Type B pancreatic cell (in vitro differentiated cells): ENCODE data around the gene CWC25. TPM values are rescaled to one million over a fixed set of nuclear protein-coding genes. Genes with fewer than 3 reads are reported as not detected.

Experiments
- DNase-seq: peaks from one replicate; pipeline ENCODE4 v3.0.0; 2021; ENCODE audit warnings: mixed read lengths; ENCODE audit not compliant: unreplicated experiment; ENCODE audit errors: extremely low spot score
- H3K27ac Mint-ChIP-seq: 2 replicates; pipeline ENCODE4 v1.8.0; 2021; ENCODE audit warnings: mild to moderate bottlenecking, mixed read lengths
- H3K27me3 Mint-ChIP-seq: 2 replicates; pipeline ENCODE4 v1.8.0; 2021; ENCODE audit warnings: mixed read lengths
- H3K36me3 Mint-ChIP-seq: 2 replicates; pipeline ENCODE4 v1.8.0; 2021; ENCODE audit warnings: mixed read lengths
- H3K4me1 Mint-ChIP-seq: one replicate; pipeline ENCODE4 v1.8.0; 2021; ENCODE audit warnings: mixed read lengths; ENCODE audit not compliant: unreplicated experiment
- H3K4me3 Mint-ChIP-seq: 2 replicates; pipeline ENCODE4 v1.8.0; 2021; ENCODE audit warnings: mild to moderate bottlenecking, mixed read lengths
- H3K9me3 Mint-ChIP-seq: 2 replicates; pipeline ENCODE4 v1.8.0; 2021; ENCODE audit warnings: mixed read lengths
- CTCF ChIP-seq: fragments of 200-600 bp; sonication (generic); conservative IDR thresholded peaks from 2 replicates; pipeline ENCODE4 v1.5.0; 2021; ENCODE audit warnings: antibody characterized with exemption, mild to moderate bottlenecking
- long read RNA-seq: library from polyadenylated mRNA; unstranded; transcript quantifications from one replicate; pipeline ENCODE4 v2.0.0, GENCODE V29; 2020
- total RNA-seq: library from RNA; stranded (reverse); gene quantifications from 2 replicates; pipeline ENCODE4 v1.2.1, GENCODE V29; 2021; ENCODE audit warnings: low replicate concordance

Gene CWC25
- 17.7 and 19.7 TPM in 2 replicates for total RNA-seq
- long read RNA-seq, transcript CWC25-202 (10 exons, 3,234 nt): major isoform, 18 of 34 reads
- long read RNA-seq, partial matches to known transcripts: 5 of 34 reads
- long read RNA-seq, other reads (novel, unspliced or antisense): 11 of 34 reads

DNA sequence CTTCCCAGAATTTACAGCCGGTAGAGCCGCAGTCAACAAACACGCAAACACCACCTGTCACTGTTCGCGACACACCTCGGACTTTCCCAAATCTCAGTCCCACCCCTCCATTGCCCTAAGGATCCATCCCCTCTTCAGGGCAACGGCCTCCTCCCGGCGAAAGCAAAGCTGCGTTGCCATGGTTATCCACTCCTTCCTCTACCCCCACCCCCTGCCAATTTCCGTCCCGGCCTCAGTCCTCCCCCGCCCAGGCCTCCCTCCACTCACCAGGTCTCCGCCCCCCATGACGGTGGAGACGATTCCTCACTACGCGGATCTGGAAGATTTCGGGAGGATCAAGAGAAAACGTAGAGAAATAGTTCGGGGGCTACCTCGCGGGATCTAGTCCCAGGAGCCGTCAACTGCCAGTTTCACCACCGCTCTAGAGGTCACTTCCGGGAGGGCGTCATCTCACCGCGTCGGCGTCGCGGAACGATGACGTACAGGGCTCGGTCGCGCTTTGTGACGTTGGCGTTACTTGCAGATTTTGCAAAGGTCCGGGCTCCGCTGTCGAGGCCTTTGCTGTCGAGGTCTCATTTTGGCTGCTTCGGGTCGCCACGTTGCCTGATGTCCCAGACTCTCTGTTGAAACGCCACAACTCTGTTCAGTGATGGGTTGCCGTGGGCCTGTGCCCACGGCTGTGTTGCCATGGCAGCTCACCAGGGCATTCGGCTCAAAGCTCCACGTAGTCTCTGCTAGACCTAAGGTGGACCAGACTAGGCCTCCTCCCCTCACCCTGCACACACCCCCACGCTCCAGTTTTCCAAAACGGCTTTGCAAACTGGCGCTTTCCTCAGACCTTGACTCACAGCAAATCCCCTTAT lies at the start of gene CWC25:
TSS of gene CWC25 (minus strand) at position 423 of the 863 bp plus-strand sequence. CDS start at position 285, 138 bp downstream.
- peak within 1 kb of the TSS; percentile 100 for H3K27ac Mint-ChIP-seq
- H3K36me3 Mint-ChIP-seq: peaks cover 5% of the 10 kb centered on the region
- no peak for TF ChIP-seq CTCF
- peaks cover 23% of the 10 kb centered on the region for H3K4me1 Mint-ChIP-seq
- peak within 1 kb of the TSS; percentile 100 for H3K4me3 Mint-ChIP-seq
- peak; percentile 98 for DNase-seq
- no peaks in the 10 kb centered on the region for H3K9me3 Mint-ChIP-seq
- peaks cover 9% of the 10 kb centered on the region for H3K27me3 Mint-ChIP-seq

DNA sequence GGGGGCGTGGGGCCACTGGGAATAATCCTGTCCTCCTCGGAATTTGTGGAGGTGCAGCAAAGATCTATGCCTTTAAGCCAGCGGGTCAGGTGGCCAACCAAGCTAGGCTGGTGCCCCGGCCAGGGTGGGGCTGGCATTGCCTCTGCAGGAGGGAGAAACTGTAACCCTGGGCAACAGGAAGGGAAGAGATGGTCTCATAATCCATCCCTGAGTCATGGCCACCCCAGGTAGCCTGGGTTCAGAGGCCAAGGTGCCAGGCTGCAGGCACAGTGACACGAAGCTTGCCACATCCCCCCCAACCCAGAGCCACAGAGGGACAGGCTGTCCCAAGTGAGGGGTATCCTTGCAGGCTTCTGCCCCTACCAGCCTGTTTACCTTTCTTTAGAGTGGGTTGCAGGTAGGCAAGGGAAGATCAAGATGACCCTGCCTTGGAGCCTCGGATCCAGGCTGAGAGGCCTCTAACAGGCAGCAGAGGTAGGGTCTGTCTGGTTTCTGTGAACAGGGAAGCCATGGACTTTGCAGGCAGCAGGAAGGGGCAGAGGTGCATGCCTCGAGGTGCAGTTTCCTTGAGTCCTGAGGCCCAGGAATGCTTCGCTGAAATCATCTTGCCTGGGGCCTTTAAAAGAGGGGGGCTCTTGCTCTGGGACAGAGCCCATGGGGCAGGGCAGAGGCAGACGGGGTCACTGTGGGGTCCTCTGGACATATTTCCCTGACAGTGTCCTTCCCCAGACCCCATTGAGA lies 48.7 kb upstream of the CWC25 start:
- no peak for TF ChIP-seq CTCF
- no peak for DNase-seq
- Mint-ChIP-seq H3K27ac (peak overlapping the region; percentile 96), H3K36me3 (peaks cover 14% of the 10 kb centered on the region), H3K27me3 (peaks cover 6% of the 10 kb centered on the region), H3K9me3 (no peaks in the 10 kb centered on the region), H3K4me1 (peaks cover 53% of the 10 kb centered on the region), H3K4me3 (peak overlapping the region; percentile 96)

- peaks cover 5% of the 10 kb centered on the region for H3K36me3 Mint-ChIP-seq
- TF ChIP-seq CTCF: no peak
- peak overlapping the region; percentile 96 for H3K4me3 Mint-ChIP-seq
- no peak for DNase-seq
- peak overlapping the region; percentile 96 for H3K27ac Mint-ChIP-seq
- H3K4me1 Mint-ChIP-seq: peaks cover 44% of the 10 kb centered on the region
- H3K9me3 Mint-ChIP-seq: no peaks in the 10 kb centered on the region
- peaks cover 8% of the 10 kb centered on the region for H3K27me3 Mint-ChIP-seq
Observed at GRCh38 chr17:38872671-38873385, 47.7 kb upstream of the CWC25 start.

DNA sequence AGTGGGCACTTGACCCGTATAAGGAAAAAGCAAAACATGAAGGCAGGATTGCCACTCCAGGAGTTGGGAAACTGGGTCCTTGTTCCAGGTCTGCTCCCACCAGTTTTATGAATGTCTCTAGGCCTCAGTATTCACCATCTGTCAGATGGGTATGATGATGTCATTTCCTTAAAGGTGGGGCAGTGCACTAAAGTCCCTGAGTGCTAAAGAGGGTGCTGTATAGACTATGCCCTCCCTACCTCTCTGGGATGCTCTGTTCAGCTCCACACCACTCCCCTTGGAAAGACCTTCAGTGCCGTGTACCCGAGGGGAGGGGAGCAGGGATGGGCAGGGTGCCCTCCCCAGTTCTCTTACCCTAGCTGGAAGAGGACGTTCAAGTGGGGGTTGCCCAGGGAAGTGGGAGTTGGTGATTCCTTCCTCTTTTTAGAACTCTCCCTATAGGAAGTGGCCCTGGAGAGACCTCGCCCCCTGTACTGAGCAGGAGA lies 46.9 kb upstream of the CWC25 start:
- no peak for DNase-seq
- Mint-ChIP-seq H3K4me1 (peaks cover 47% of the 10 kb centered on the region), H3K27ac (peak overlapping the region; percentile 96), H3K36me3 (peaks cover 3% of the 10 kb centered on the region), H3K4me3 (peak overlapping the region; percentile 96), H3K9me3 (no peaks in the 10 kb centered on the region), H3K27me3 (peaks cover 13% of the 10 kb centered on the region)
- no peak for TF ChIP-seq CTCF
